ENCODE results near the gene MDK. TPM values are rescaled to one million over a fixed set of nuclear protein-coding genes. Genes with fewer than 3 reads are reported as not detected.

Gene MDK
- total and polyA plus RNA-seq, 2 of the 13 experiments (the other 11 are each of a cell fraction or from before 2014, with no cell fraction given): 312 to 407 TPM

- TF ChIP-seq RBM22 (optimal IDR thresholded peaks at IDR 0.05; ENCODE audit: low read length): peak; percentile 9
- no peak for TF ChIP-seq BRD4 (CRISPR knock-in tag; IDR thresholded peaks at IDR 0.05)
- no peaks in the 10 kb centered on the region for H3K9me3 ChIP-seq (ENCODE audit: low read length)
- no peak overlapping the region for H3K4me3 ChIP-seq (replicated peaks in 1 of 3; ENCODE audit: insufficient read depth in 1 of 3, low read depth in 2 of 3, low read length in 3 of 3)
- peaks cover 44 to 71% of the 10 kb centered on the region in 2 experiments for H3K36me3 ChIP-seq (replicated peaks in 1 of 2; ENCODE audit: control insufficient read depth in 1 of 2, insufficient read depth in 2 of 2, low read length in 2 of 2)
- H3K27me3 ChIP-seq (ENCODE audit: control insufficient read depth in 1 of 2, insufficient read depth in 2 of 2, low read length in 2 of 2): no peaks in the 10 kb centered on the region; a peak in 1 of 5 replicates
- H3K4me1 ChIP-seq (ENCODE audit: insufficient read depth, low read length): no peaks in the 10 kb centered on the region; the same call in 1 of the 2 replicates
- ChIA-PET CTCF (ENCODE audit: low intra/inter-chr PET ratio, low total read pairs) (no interaction called here), POLR2A (no interaction called here)
- in situ Hi-C loops (cut with HindIII; ENCODE audit: extremely low pct_ligation_motif_present, low pct_unique_long_range_greater_than_20kb) (no loop called here), intact Hi-C loops (cut with micrococcal nuclease; ENCODE audit: unreplicated experiment) (no loop called here)
- H3K27ac ChIP-seq (ENCODE audit: extremely low read length, insufficient read depth, low read length): no peak overlapping the region
- DNase-seq (ENCODE audit: low spot score) (no peak), FAIRE-seq (no peak), ATAC-seq (no peak)
- BruUV-seq (replicated peaks): no TSS peak
- peaks cover 14% of the 10 kb centered on the region; the same call in 1 of the 2 replicates for H4K20me1 ChIP-seq (ENCODE audit: insufficient read depth, low read length)
- no peak overlapping the region for H3K4me2 ChIP-seq (ENCODE audit: low read depth, low read length)
- no peak overlapping the region for H2AFZ ChIP-seq (ENCODE audit: low read length)
- 96% methylated on average over 5 of the region's 5 CpGs for WGBS (ENCODE audit: low lambda C conversion rate)
- H3K9ac ChIP-seq (ENCODE audit: insufficient read depth, low read depth, low read length): no peak overlapping the region
- H3K79me2 ChIP-seq (ENCODE audit: insufficient read depth, low read length): no peaks in the 10 kb centered on the region
Measured at GRCh38 chr11:46404476-46405017, 23.1 kb downstream of the MDK start.

DNA sequence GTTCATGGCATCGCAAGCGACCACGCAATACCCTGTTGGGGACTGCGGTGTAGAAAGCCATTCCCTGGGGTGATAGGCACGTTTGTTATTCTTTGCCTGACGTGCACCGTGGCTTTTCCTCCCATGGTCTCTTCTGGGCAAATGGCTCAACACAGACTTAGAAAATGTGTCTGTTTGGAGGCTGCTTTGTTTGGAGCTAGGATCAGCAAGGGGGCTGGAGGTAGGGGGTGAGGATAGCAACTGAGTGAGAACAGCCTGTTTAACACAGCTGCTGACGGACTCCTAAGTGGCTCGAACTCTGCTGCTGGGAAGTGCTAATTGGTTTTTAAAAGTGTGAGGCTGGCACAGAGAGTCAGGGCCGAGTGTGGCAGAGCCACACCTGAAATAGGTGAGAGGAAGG is 26.2 kb downstream of the MDK start:
- H4K20me1 ChIP-seq (ENCODE audit: insufficient read depth, low read length): peaks cover 11% of the 10 kb centered on the region; the same call in 1 of the 2 replicates
- no peaks in the 10 kb centered on the region for H3K79me2 ChIP-seq (ENCODE audit: insufficient read depth, low read length)
- TF ChIP-seq ATF7-NPFF (CRISPR knock-in tag; IDR thresholded peaks at IDR 0.05; ENCODE audit: low read depth) (no peak), GZF1 (CRISPR knock-in tag; IDR thresholded peaks at IDR 0.05) (no peak), MTF2 (CRISPR knock-in tag; IDR thresholded peaks at IDR 0.05; ENCODE audit: borderline replicate concordance) (no peak), FOSL2 (CRISPR knock-in tag; IDR thresholded peaks at IDR 0.05) (no peak), TMF1 (CRISPR knock-in tag; IDR thresholded peaks at IDR 0.05; ENCODE audit: low read depth) (no peak), ZNF205 (CRISPR knock-in tag; IDR thresholded peaks at IDR 0.05) (no peak), ZNF781 (CRISPR knock-in tag; IDR thresholded peaks at IDR 0.05; ENCODE audit: borderline replicate concordance, not compliant biosample characterization) (no peak)
- H3K27ac ChIP-seq (ENCODE audit: extremely low read length, insufficient read depth, low read length): no peak overlapping the region
- FAIRE-seq (no peak), DNase-seq (ENCODE audit: low spot score) (no peak), ATAC-seq (no peak)
- POLR2A ChIA-PET: no interaction called here
- no peaks in the 10 kb centered on the region; the same call in 1 of the 2 replicates for H3K4me1 ChIP-seq (ENCODE audit: insufficient read depth, low read length)
- no peak overlapping the region for H3K4me2 ChIP-seq (ENCODE audit: low read depth, low read length)
- H3K9me3 ChIP-seq (ENCODE audit: low read length): no peaks in the 10 kb centered on the region
- WGBS (ENCODE audit: low lambda C conversion rate): 97% methylated on average over 10 of the region's 10 CpGs
- no peak overlapping the region for H2AFZ ChIP-seq (ENCODE audit: low read length)
- no TSS peak for BruUV-seq (replicated peaks)
- H3K36me3 ChIP-seq (replicated peaks in 1 of 2; ENCODE audit: control insufficient read depth in 1 of 2, insufficient read depth in 2 of 2, low read length in 2 of 2): peaks cover 44 to 74% of the 10 kb centered on the region in 2 experiments
- no peak overlapping the region for H3K9ac ChIP-seq (ENCODE audit: insufficient read depth, low read depth, low read length)
- CTCF ChIA-PET (ENCODE audit: low intra/inter-chr PET ratio, low total read pairs): no interaction called here
- intact Hi-C loops (cut with micrococcal nuclease; ENCODE audit: unreplicated experiment) (loop anchor here (1.0 kb wide), 1 partner anchor 26 kb away; the partner anchor contains the start of gene MDK), in situ Hi-C loops (cut with HindIII; ENCODE audit: extremely low pct_ligation_motif_present, low pct_unique_long_range_greater_than_20kb) (no loop called here)
- H3K4me3 ChIP-seq (replicated peaks in 1 of 3; ENCODE audit: insufficient read depth in 1 of 3, low read depth in 2 of 3, low read length in 3 of 3): no peak overlapping the region
- no peaks in the 10 kb centered on the region; a peak in 1 of 5 replicates for H3K27me3 ChIP-seq (ENCODE audit: control insufficient read depth in 1 of 2, insufficient read depth in 2 of 2, low read length in 2 of 2)

Measured in HepG2 (cell line).